Liver (tissue), 9 donors: Measurements from ENCODE around the gene CARD19. TPM values are rescaled to one million over a fixed set of nuclear protein-coding genes. Genes with fewer than 3 reads are reported as not detected.

Experiments
- DNase-seq: peaks from one replicate; pipeline ENCODE4 v3.0.0-alpha.2; 2017; ENCODE audit warnings: low spot score
- H3K27ac ChIP-seq, 2 donors: one replicate each; pipeline ENCODE4 v1.7.0; 2013; ENCODE audit warnings: inconsistent platforms in 2 of 2, low read length in 2 of 2, control low read depth in 1 of 2, low read depth in 1 of 2, mild to moderate bottlenecking in 1 of 2
- H3K27me3 ChIP-seq, 4 donors: one replicate each; pipeline versions ENCODE4 v1.6.1 to v1.7.0; 2013; ENCODE audit warnings: low read length in 3 of 4, inconsistent platforms in 1 of 4, mild to moderate bottlenecking in 1 of 4, moderate library complexity in 1 of 4; ENCODE audit not compliant: control insufficient read depth in 4 of 4, insufficient read depth in 4 of 4
- H3K36me3 ChIP-seq, 4 donors: one replicate each; pipeline versions ENCODE4 v1.6.1 to v1.7.0; 2013; ENCODE audit warnings: low read length in 3 of 4, mild to moderate bottlenecking in 3 of 4, low read depth in 1 of 4, moderate library complexity in 1 of 4; ENCODE audit not compliant: control insufficient read depth in 4 of 4, insufficient read depth in 3 of 4
- H3K4me1 ChIP-seq, 4 donors: one replicate each; pipeline versions ENCODE4 v1.6.1 to v1.7.0; 2013; ENCODE audit warnings: low read length in 3 of 4, mild to moderate bottlenecking in 3 of 4, moderate library complexity in 1 of 4; ENCODE audit not compliant: control insufficient read depth in 4 of 4, insufficient read depth in 4 of 4
- H3K4me3 ChIP-seq, 3 donors: one replicate each; pipeline versions ENCODE4 v1.6.1 to v1.7.0; 2013; ENCODE audit warnings: low read length in 3 of 3, control low read depth in 1 of 3, low read depth in 1 of 3, mild to moderate bottlenecking in 1 of 3
- H3K9ac ChIP-seq, 2 donors: one replicate each; pipeline ENCODE4 v1.7.0; 2013; ENCODE audit warnings: low read length in 2 of 2, mild to moderate bottlenecking in 2 of 2, moderate library complexity in 2 of 2, control low read depth in 1 of 2, low read depth in 1 of 2
- H3K9me3 ChIP-seq, 4 donors: one replicate each; pipeline versions ENCODE4 v1.6.1 to v1.7.0; 2013; ENCODE audit warnings: low read length in 3 of 4; ENCODE audit not compliant: control insufficient read depth in 4 of 4
- ATF3 ChIP-seq: IDR thresholded peaks from 2 replicates; pipeline ENCODE4 v1.6.1; 2016; ENCODE audit warnings: antibody characterized with exemption
- CTCF ChIP-seq: fragments of 150-350 bp; IDR thresholded peaks from 2 replicates; pipeline ENCODE4 v1.5.1; 2017; ENCODE audit warnings: improper control_type of control experiment, low read depth, low read length; ENCODE audit not compliant: missing input control
- FOXA1 ChIP-seq: IDR thresholded peaks from 2 replicates; pipeline ENCODE4 v1.6.1; 2016; ENCODE audit warnings: antibody characterized with exemption
- GABPA ChIP-seq, 2 donors: IDR thresholded peaks in 1 of 2; conservative IDR thresholded peaks in 1 of 2; 2 replicates each; pipeline ENCODE4 v1.6.1; 2016; ENCODE audit warnings: antibody characterized with exemption in 2 of 2, mild to moderate bottlenecking in 1 of 2, moderate library complexity in 1 of 2
- HNF4A ChIP-seq, 2 donors: conservative IDR thresholded peaks; 2 replicates each; pipeline ENCODE4 v1.6.1; 2016; ENCODE audit warnings: antibody characterized with exemption in 2 of 2, mild to moderate bottlenecking in 2 of 2
- JUND ChIP-seq, 2 donors: IDR thresholded peaks; 2 replicates each; pipeline ENCODE4 v1.6.1; 2016; ENCODE audit warnings: antibody characterized with exemption in 2 of 2
- RAD21 ChIP-seq, 2 donors: IDR thresholded peaks; 2 replicates each; pipeline ENCODE4 v1.6.1; 2016; ENCODE audit warnings: antibody characterized with exemption in 2 of 2, mild to moderate bottlenecking in 2 of 2
- RXRA ChIP-seq, 2 donors: IDR thresholded peaks; 2 replicates each; pipeline ENCODE4 v1.6.1; 2017 to 2018; ENCODE audit warnings: antibody characterized with exemption in 2 of 2, mild to moderate bottlenecking in 1 of 2
- SP1 ChIP-seq: IDR thresholded peaks from 2 replicates; pipeline ENCODE4 v1.6.1; 2018; ENCODE audit warnings: antibody characterized with exemption, mild to moderate bottlenecking
- YY1 ChIP-seq: IDR thresholded peaks from 2 replicates; pipeline ENCODE4 v1.6.1; 2016; ENCODE audit warnings: antibody characterized with exemption, mild to moderate bottlenecking
- WGBS: extraction: QIAGEN DNeasy Blood & Tissue Kit; methylation state at CpG from one replicate; pipeline ENCODE4 v1.1.7; 2013; 5-methylcytosine and 5-hydroxymethylcytosine counted together
- polyA plus RNA-seq, 2 donors: library from polyadenylated mRNA; stranded (reverse) in 1 of 2; unstranded in 1 of 2; fragments of 200-250 nt in 1 of 2; fragments of >200 nt in 1 of 2; fragmentation: Nextera tagmentation in 1 of 2; extraction: Ambion mirVana in 1 of 2; gene quantifications; one replicate each; pipeline versions ENCODE4 v1.2.1 to v1.2.3, GENCODE V29; 2013 to 2015
- total RNA-seq, 2 donors: library from RNA; depleted of rRNA; stranded (reverse); fragments of >200 nt; gene quantifications; one replicate each; pipeline ENCODE4 v1.2.3, GENCODE V29; 2014
- donor health status: healthy.
- donor health status: healthy.
- donor health status: healthy.
- donor health status: healthy.
- donor health status: healthy.

Gene CARD19
- total and polyA plus RNA-seq, 4 donors = 13.0 to 18.2 (median 16.3) TPM

GRCh38 chr9:93096811-93097382 is 880 bp downstream of the CARD19 start:
- Histone ChIP-seq H3K27ac (peak overlapping the region; percentile 87), H3K9me3 (no peaks in the 10 kb centered on the region), H3K27me3 (no peaks in the 10 kb centered on the region), H3K4me3 (peak overlapping the region; percentile 76 to 89 (median 85)), H3K36me3 (no peaks in the 10 kb centered on the region), H3K9ac (peak overlapping the region; percentile 38 to 78), H3K4me1 (peaks cover 8 to 34% (median 20%) of the 10 kb centered on the region in 4 donors)
- 27% methylated on average over 16 of the region's 16 CpGs for WGBS
- no peak for DNase-seq
- no peak for TF ChIP-seq HNF4A (conservative IDR thresholded peaks at IDR 0.05)
- TF ChIP-seq FOXA1 = no peak
- no peak for TF ChIP-seq RAD21 (IDR thresholded peaks at IDR 0.05)

- TF ChIP-seq RXRA (IDR thresholded peaks at IDR 0.05) (no peak), YY1 (no peak), FOXA1 (no peak), ATF3 (no peak), RAD21 (IDR thresholded peaks at IDR 0.05) (no peak), CTCF (no peak), SP1 (no peak), GABPA (IDR thresholded peaks at IDR 0.05 in 1 of 2, conservative IDR thresholded peaks at IDR 0.05 in 1 of 2) (no peak)
- no peak for DNase-seq
- Histone ChIP-seq H3K4me3 (no peak overlapping the region), H3K27ac (peak overlapping the region; percentile 74 to 87), H3K27me3 (no peaks in the 10 kb centered on the region), H3K36me3 (no peaks in the 10 kb centered on the region), H3K9ac (peak overlapping the region in 1 of 2 donors; percentile 0), H3K4me1 (peaks cover 8 to 34% (median 20%) of the 10 kb centered on the region in 4 donors), H3K9me3 (no peaks in the 10 kb centered on the region)
- WGBS = 86% methylated on average over 11 of the region's 11 CpGs
Observed at GRCh38 chr9:93097511-93098201, 1.6 kb downstream of the CARD19 start.

GRCh38 chr9:93098236-93098946 is 2.4 kb downstream of the CARD19 start:
- WGBS = 62% methylated on average over 15 of the region's 15 CpGs
- Histone ChIP-seq H3K27me3 (no peaks in the 10 kb centered on the region), H3K27ac (peak overlapping the region; percentile 74 to 87), H3K4me1 (peaks cover 8 to 31% (median 20%) of the 10 kb centered on the region in 4 donors), H3K9ac (no peak overlapping the region), H3K9me3 (no peaks in the 10 kb centered on the region), H3K4me3 (no peak overlapping the region), H3K36me3 (no peaks in the 10 kb centered on the region)
- TF ChIP-seq JUND (IDR thresholded peaks at IDR 0.05) (peak; percentile 76 to 79), HNF4A (conservative IDR thresholded peaks at IDR 0.05) (no peak)
- DNase-seq = no peak
